Common myeloid progenitor, CD34-positive (primary cell): Measurements from ENCODE around the gene PIK3R2.

Experiments
- CTCF ChIA-PET: fragments of 350-600 bp; sonication (Branson Sonifier 250); formaldehyde crosslinking; loops from one replicate; lab custom pipeline; 2021; ENCODE audit warnings: antibody characterized with exemption; lab: Charles Lee
- POLR2A ChIA-PET: fragments of 350-600 bp; sonication (Branson Sonifier 250); formaldehyde crosslinking; loops from one replicate; lab custom pipeline; 2021; ENCODE audit warnings: antibody characterized with exemption; lab: Charles Lee
- DNase-seq, 3 donors: peaks; one replicate each; pipeline versions ENCODE4 v3.0.0 to v3.0.0-alpha.2; 2013
- H3K27ac ChIP-seq, 2 experiments: 1 replicate in 1 of 2; 2 replicates in 1 of 2; pipeline ENCODE4 v1.7.0; 2013; ENCODE audit warnings: inconsistent platforms in 2 of 2, low read length in 2 of 2, mild to moderate bottlenecking in 2 of 2, low read depth in 1 of 2, moderate library complexity in 1 of 2; ENCODE audit not compliant: severe bottlenecking in 2 of 2, insufficient read depth in 1 of 2, poor library complexity in 1 of 2
- H3K27me3 ChIP-seq, 5 experiments: replicated peaks in 2 of 5; 1 replicate in 3 of 5; 2 replicates in 2 of 5; pipeline versions ENCODE4 v1.6.1 to v1.7.0; 2013; ENCODE audit warnings: low read length in 4 of 5, mild to moderate bottlenecking in 2 of 5, moderate library complexity in 2 of 5, inconsistent platforms in 1 of 5; ENCODE audit not compliant: insufficient read depth in 5 of 5, control insufficient read depth in 4 of 5
- H3K36me3 ChIP-seq, 4 experiments: 1 replicate in 2 of 4; 2 replicates in 2 of 4; pipeline versions ENCODE4 v1.6.1 to v1.7.0; 2013; ENCODE audit warnings: low read length in 3 of 4, control low read depth in 1 of 4, mild to moderate bottlenecking in 1 of 4; ENCODE audit not compliant: control insufficient read depth in 4 of 4, insufficient read depth in 4 of 4
- H3K4me1 ChIP-seq, 4 experiments: 1 replicate in 3 of 4; 2 replicates in 1 of 4; pipeline versions ENCODE4 v1.6.1 to v1.7.1; 2013; ENCODE audit warnings: low read length in 3 of 4, mild to moderate bottlenecking in 3 of 4, control low read depth in 1 of 4, inconsistent platforms in 1 of 4, moderate library complexity in 1 of 4; ENCODE audit not compliant: control insufficient read depth in 4 of 4, insufficient read depth in 4 of 4; ENCODE audit errors: control extremely low read depth in 1 of 4
- H3K4me3 ChIP-seq, 7 experiments: 1 replicate in 4 of 7; 2 replicates in 3 of 7; pipeline versions ENCODE4 v1.5.1 to v1.7.0; 2013; ENCODE audit warnings: mild to moderate bottlenecking in 7 of 7, low read length in 6 of 7, moderate library complexity in 6 of 7, inconsistent platforms in 2 of 7, low read depth in 2 of 7, control low read depth in 1 of 7; ENCODE audit not compliant: insufficient read depth in 4 of 7, control insufficient read depth in 1 of 7; ENCODE audit errors: extremely low read depth in 1 of 7
- H3K9me3 ChIP-seq, 5 experiments: 1 replicate in 4 of 5; 2 replicates in 1 of 5; pipeline versions ENCODE4 v1.6.1 to v1.7.1; 2013; ENCODE audit warnings: low read length in 4 of 5, mild to moderate bottlenecking in 2 of 5, inconsistent platforms in 1 of 5, low read depth in 1 of 5, moderate library complexity in 1 of 5; ENCODE audit not compliant: control insufficient read depth in 4 of 5, insufficient read depth in 2 of 5; ENCODE audit errors: control extremely low read depth in 1 of 5
- whole genome bisulfite sequencing: methylation state at CpG from one replicate; pipeline ENCODE4 v1.1.5; 2013; ENCODE audit not compliant: insufficient coverage; 5-methylcytosine and 5-hydroxymethylcytosine counted together

PIK3R2 gene

DNA sequence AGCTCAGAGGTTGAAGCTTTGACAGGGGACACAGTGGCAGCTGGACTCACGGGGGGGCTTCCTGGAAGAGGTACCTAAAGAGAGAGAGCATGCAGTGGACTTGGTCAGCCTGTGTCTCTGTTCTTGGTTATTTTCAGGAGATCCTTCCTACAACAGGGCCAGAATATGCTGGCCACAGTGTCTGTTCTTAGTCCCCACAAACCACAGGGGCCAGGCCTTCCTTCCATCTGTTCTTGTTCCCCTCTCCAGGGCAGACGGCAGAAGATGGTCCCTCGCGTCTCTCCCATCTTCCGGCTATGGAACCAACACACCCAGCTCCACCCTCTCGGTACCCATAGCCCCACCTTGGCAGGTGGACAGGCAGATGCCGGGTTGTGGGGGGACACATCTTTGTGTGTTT is 30.5 kb upstream of the PIK3R2 start:
- WGBS, result 67% methylated on average over 1 of the region's 7 CpGs
- H3K4me1 ChIP-seq, result peaks cover 3 to 32% (median 18%) of the 10 kb centered on the region in 4 experiments
- H3K9me3 ChIP-seq, result no peaks in the 10 kb centered on the region
- no peak for DNase-seq
- H3K27me3 ChIP-seq, result no peaks in the 10 kb centered on the region
- peaks cover 0 to 40% (median 17%) of the 10 kb centered on the region in 4 experiments for H3K36me3 ChIP-seq
- CTCF ChIA-PET, result interaction anchor here (0.7 to 3.4 kb wide), 3 partner anchors 9 to 43 kb away, joined by 3 to 13 read pairs (median 3); no protein-coding TSS in a partner anchor
- POLR2A ChIA-PET, result no interaction called here
- no peak overlapping the region for H3K4me3 ChIP-seq
- no peak overlapping the region for H3K27ac ChIP-seq

DNA sequence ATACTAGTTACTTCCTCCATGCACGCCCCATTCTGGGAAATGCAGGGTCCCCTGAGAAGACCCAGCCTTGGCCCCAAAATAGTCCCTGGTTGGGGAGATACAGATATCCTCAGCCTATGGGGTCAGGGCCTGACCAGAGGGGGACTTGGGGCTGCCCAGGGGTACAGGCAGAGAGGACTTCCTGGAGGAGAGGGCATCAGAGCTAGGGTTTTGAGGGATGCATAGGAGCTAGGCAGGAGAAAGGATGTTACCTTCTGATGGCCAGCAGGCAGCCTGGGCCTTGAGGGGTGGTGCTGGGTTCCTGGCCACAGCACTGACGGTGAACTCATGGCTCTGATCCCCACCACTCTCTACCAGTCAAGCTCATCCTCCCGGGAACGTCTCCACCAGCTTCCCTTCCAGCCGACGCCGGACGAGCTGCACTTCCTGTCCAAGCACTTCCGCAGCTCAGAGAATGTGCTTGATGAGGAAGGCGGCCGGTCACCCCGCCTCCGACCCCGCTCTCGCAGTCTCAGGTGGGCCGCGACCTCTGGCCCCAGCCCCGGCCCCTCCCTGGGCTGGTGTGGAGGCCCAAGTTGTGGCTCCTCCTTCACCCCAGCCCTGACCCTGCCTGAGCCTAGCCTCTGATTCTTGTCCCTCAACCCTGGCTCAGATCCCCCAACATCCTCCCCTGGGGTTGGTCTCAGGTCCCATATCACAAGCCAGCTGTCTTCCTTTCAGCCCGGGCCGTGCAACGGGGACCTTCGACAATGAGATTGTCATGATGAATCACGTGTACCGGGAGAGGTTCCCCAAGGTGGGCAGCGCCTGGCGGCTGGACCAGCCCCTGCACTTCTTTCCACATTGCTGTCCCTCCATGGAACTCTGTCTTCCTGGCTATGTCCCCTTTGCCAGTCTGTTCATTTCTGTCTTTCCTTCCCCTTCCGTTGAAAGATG is 29.8 kb upstream of the PIK3R2 start:
- Histone ChIP-seq H3K4me3 (no peak overlapping the region), H3K27me3 (no peaks in the 10 kb centered on the region), H3K36me3 (peaks cover 0 to 44% (median 19%) of the 10 kb centered on the region in 4 experiments), H3K27ac (no peak overlapping the region), H3K9me3 (no peaks in the 10 kb centered on the region), H3K4me1 (peaks cover 3 to 27% (median 16%) of the 10 kb centered on the region in 4 experiments)
- DNase-seq, result no peak
- ChIA-PET POLR2A (no interaction called here), CTCF (interaction anchor here (0.7 to 3.4 kb wide), 3 partner anchors 10 to 42 kb away, joined by 3 to 13 read pairs (median 3); no protein-coding TSS in a partner anchor)
- WGBS, result 94% methylated on average over 23 of the region's 27 CpGs

- Histone ChIP-seq H3K36me3 (peaks cover 1 to 51% (median 21%) of the 10 kb centered on the region in 4 experiments), H3K4me1 (peaks cover 0 to 21% (median 9%) of the 10 kb centered on the region in 4 experiments), H3K4me3 (no peak overlapping the region), H3K27me3 (no peaks in the 10 kb centered on the region), H3K27ac (no peak overlapping the region), H3K9me3 (no peaks in the 10 kb centered on the region)
- DNase-seq, result no peak
- POLR2A ChIA-PET, result no interaction called here
- WGBS, result 94% methylated on average over 24 of the region's 26 CpGs
- CTCF ChIA-PET, result interaction anchor here (3.4 kb wide), 1 partner anchor 10 kb away, joined by 13 read pairs; no protein-coding TSS in a partner anchor
These were observed 29.1 kb upstream of the PIK3R2 start for GRCh38 chr19:18123819-18124218.

DNA sequence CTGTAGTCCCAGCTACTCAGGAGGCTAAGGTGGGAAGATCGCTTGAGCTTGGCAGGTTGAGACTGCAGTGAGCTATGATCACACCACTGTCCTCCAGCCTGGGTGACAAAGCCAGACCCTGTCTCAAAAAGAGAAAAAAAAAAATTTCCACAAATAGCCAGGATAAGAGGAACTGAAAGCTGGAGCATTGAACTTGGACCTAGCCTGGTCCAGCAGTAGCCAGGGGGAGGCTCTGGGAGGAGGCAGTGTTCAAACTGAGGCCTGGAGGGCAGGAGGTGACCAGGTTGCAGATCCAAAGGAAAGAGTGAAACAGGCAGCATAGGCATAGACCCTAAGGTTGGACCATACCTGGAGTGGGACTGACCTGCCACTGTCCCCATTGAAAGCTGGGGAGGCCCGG is 26.9 kb upstream of the PIK3R2 start:
- 100% methylated on average over 1 of the region's 2 CpGs for WGBS

DNA sequence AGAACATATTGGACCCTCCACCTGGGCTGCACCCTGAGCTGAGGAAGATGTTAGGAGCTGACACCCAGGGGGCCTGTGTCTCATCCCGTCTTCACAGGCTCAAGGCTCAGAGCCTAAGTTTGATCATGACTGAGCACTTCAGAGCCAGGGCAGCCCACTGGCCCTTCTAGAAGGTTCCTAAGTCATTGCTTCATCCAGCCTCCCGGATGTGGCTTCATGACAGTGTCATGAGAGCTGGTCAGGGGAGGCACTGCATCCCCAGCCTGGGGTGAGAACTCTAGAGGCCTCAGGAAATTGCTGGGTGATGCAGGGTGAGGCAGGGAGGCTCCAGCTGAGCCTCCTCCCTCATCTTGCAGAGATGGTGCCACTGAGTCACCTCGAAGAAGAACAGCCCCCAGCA is 24.9 kb upstream of the PIK3R2 start:
- WGBS, result 94% methylated on average over 3 of the region's 3 CpGs
- POLR2A ChIA-PET, result no interaction called here

More for the DNA sequence above, 26.9 kb upstream of the PIK3R2 start:
- Histone ChIP-seq H3K36me3 (peaks cover 7 to 65% (median 30%) of the 10 kb centered on the region in 4 experiments), H3K4me1 (peaks cover 0 to 12% (median 0%) of the 10 kb centered on the region in 4 experiments), H3K27me3 (no peaks in the 10 kb centered on the region), H3K4me3 (no peak overlapping the region), H3K27ac (no peak overlapping the region), H3K9me3 (no peaks in the 10 kb centered on the region)
- no peak for DNase-seq
- CTCF ChIA-PET, result interaction anchor here (0.8 to 1.4 kb wide), 4 partner anchors 13 to 127 kb away, joined by 3 to 5 read pairs (median 4); no protein-coding TSS in a partner anchor
- POLR2A ChIA-PET, result no interaction called here

DNA sequence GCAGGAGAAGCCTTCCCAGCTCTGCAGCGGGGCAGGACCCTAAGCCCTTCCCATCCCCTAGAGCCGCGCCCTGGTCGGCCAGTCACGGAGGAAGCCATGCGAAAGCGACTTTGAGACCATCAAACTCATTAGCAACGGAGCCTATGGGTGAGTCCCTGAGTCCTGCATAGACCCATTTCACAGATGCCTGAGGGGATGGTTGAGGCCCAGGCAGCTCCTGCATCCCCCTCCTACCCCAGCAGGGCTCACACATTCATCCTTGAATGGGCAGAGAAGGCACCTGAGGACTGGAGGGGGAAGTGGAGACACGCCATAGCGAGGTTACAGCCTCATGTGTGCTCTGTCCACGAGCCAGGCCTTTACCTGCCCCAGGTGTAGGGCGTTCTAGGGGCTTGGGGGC is 24.2 kb upstream of the PIK3R2 start:
- Histone ChIP-seq H3K27ac (no peak overlapping the region), H3K36me3 (peaks cover 6 to 54% (median 32%) of the 10 kb centered on the region in 4 experiments), H3K27me3 (no peaks in the 10 kb centered on the region), H3K4me1 (no peaks in the 10 kb centered on the region), H3K9me3 (no peaks in the 10 kb centered on the region), H3K4me3 (no peak overlapping the region)
- no peak for DNase-seq
- 95% methylated on average over 12 of the region's 12 CpGs for WGBS
- ChIA-PET CTCF (interaction anchor here (1.0 to 1.2 kb wide), 3 partner anchors 11 to 23 kb away, joined by 3 to 5 read pairs (median 4); no protein-coding TSS in a partner anchor), POLR2A (no interaction called here)

More for the DNA sequence above, 24.9 kb upstream of the PIK3R2 start:
- Histone ChIP-seq H3K27me3 (no peaks in the 10 kb centered on the region), H3K36me3 (peaks cover 9 to 61% (median 34%) of the 10 kb centered on the region in 4 experiments), H3K9me3 (no peaks in the 10 kb centered on the region), H3K4me1 (no peaks in the 10 kb centered on the region), H3K27ac (no peak overlapping the region), H3K4me3 (no peak overlapping the region)
- CTCF ChIA-PET, result interaction anchor here (0.9 to 1.6 kb wide), 5 partner anchors 10 to 96 kb away, joined by 3 to 5 read pairs (median 4); no protein-coding TSS in a partner anchor
- DNase-seq, result no peak
